Measurements from ENCODE around the gene COL4A2.

Gene COL4A2

DNA sequence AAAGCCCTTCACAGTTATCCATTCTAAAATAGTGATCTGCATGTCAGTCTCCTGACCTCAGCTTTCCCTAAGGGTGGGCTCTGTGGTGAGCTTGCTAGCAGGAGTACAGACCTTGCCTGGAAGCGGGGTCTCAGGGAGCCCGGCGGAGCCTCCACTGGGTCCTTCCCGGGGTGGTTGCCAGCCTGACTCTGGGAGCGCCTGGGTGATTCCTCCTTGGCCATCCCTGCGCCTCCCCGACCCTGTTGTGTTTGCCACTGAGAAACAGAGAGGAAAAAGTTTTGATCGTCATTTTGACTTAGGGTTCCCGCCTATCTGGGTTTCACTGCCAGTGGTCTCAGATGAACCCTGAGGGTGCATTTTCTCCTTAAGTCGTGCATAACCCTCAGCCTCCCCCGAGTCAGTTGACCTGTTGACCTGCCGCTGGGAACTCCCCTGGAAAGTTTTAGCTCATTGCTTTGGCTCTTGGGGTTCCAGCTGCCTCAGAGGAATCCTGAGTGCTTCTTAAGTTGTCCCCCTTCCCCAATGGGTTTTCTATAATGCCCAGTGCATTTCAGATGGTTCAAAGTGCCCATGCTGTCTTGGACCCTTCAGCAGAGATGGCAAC, 136.6 kb downstream of the COL4A2 start:
- H3K4me1 ChIP-seq (ENCODE audit: insufficient read depth, insufficient read length) = no peaks in the 10 kb centered on the region
- H3K27me3 ChIP-seq (ENCODE audit: insufficient read depth, insufficient read length) = no peaks in the 10 kb centered on the region
- no peak overlapping the region for H3K9ac ChIP-seq (ENCODE audit: insufficient read length, low read depth)
- H3K36me3 ChIP-seq (ENCODE audit: insufficient read depth, insufficient read length, low read length) = peaks cover 61% of the 10 kb centered on the region
- no peak for TF ChIP-seq SUZ12 (IDR thresholded peaks at IDR 0.05; ENCODE audit: extremely low read depth, insufficient read depth, insufficient read length)
- no peak for TF ChIP-seq ZNF274 (IDR thresholded peaks at IDR 0.05; ENCODE audit: low read depth, low read length)
- no peak for TF ChIP-seq YY1 (IDR thresholded peaks at IDR 0.05; ENCODE audit: insufficient read depth, insufficient read length)
- no peak for DNase-seq (ENCODE audit: low read depth, low spot score)
- H3K9me3 ChIP-seq (ENCODE audit: insufficient read depth, low read length) = no peaks in the 10 kb centered on the region
- no peak overlapping the region for H3K4me3 ChIP-seq (ENCODE audit: insufficient read length, low read depth)

DNA sequence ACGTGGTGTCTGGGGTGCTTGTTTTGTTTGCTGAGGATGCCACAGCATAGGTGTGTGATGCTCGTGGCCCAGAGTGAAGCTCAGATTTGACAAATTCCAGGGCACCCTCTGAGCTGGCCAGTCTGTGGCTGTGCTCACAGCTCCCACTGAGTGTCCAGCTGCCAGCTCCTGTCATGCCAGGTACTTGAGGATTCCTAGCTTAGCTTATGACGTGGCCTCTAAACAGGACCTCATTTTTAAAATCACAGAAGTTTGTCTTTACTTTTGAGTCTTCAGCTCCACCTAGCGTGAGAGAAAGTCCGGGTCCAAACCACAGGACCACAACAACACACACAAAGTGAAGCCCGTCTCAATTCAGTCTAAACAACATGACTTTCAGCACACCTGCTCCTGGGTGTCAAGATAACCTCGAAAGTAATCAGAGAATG, 137.2 kb downstream of the COL4A2 start:
- no peaks in the 10 kb centered on the region for H3K9me3 ChIP-seq (ENCODE audit: insufficient read depth, low read length)
- DNase-seq (ENCODE audit: low read depth, low spot score) = no peak
- H3K9ac ChIP-seq (ENCODE audit: insufficient read length, low read depth) = no peak overlapping the region
- TF ChIP-seq SUZ12 (IDR thresholded peaks at IDR 0.05; ENCODE audit: extremely low read depth, insufficient read depth, insufficient read length) (no peak), ZNF274 (IDR thresholded peaks at IDR 0.05; ENCODE audit: low read depth, low read length) (no peak), YY1 (IDR thresholded peaks at IDR 0.05; ENCODE audit: insufficient read depth, insufficient read length) (no peak)
- peaks cover 58% of the 10 kb centered on the region for H3K36me3 ChIP-seq (ENCODE audit: insufficient read depth, insufficient read length, low read length)
- no peaks in the 10 kb centered on the region for H3K27me3 ChIP-seq (ENCODE audit: insufficient read depth, insufficient read length)
- no peaks in the 10 kb centered on the region for H3K4me1 ChIP-seq (ENCODE audit: insufficient read depth, insufficient read length)
- no peak overlapping the region for H3K4me3 ChIP-seq (ENCODE audit: insufficient read length, low read depth)

DNA sequence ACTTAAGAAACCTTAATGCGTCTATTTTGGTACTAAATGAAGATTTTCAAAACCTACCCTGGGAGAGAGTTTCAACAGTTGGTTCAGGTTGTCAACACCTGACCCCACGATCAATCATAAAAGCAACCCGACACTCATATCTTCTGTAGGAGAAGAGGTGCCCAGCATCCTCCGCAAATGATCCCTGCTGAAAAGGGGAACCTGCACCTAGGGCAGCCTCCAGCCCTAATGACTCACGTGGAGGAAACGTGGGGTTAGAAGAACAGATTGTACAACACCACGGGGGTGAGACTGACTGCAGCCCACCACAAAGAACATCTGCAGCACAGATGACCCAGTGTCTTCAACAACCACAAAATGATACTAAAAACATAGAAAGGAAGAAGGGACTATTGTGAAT, 138.1 kb downstream of the COL4A2 start:
- Histone ChIP-seq H3K9me3 (ENCODE audit: insufficient read depth, low read length) (no peaks in the 10 kb centered on the region), H3K36me3 (ENCODE audit: insufficient read depth, insufficient read length, low read length) (peaks cover 58% of the 10 kb centered on the region), H3K4me3 (ENCODE audit: insufficient read length, low read depth) (no peak overlapping the region), H3K4me1 (ENCODE audit: insufficient read depth, insufficient read length) (no peaks in the 10 kb centered on the region), H3K9ac (ENCODE audit: insufficient read length, low read depth) (no peak overlapping the region), H3K27me3 (ENCODE audit: insufficient read depth, insufficient read length) (no peaks in the 10 kb centered on the region)
- no peak for DNase-seq (ENCODE audit: low read depth, low spot score)
- TF ChIP-seq YY1 (IDR thresholded peaks at IDR 0.05; ENCODE audit: insufficient read depth, insufficient read length) (no peak), SUZ12 (IDR thresholded peaks at IDR 0.05; ENCODE audit: extremely low read depth, insufficient read depth, insufficient read length) (no peak), ZNF274 (IDR thresholded peaks at IDR 0.05; ENCODE audit: low read depth, low read length) (no peak)

DNA sequence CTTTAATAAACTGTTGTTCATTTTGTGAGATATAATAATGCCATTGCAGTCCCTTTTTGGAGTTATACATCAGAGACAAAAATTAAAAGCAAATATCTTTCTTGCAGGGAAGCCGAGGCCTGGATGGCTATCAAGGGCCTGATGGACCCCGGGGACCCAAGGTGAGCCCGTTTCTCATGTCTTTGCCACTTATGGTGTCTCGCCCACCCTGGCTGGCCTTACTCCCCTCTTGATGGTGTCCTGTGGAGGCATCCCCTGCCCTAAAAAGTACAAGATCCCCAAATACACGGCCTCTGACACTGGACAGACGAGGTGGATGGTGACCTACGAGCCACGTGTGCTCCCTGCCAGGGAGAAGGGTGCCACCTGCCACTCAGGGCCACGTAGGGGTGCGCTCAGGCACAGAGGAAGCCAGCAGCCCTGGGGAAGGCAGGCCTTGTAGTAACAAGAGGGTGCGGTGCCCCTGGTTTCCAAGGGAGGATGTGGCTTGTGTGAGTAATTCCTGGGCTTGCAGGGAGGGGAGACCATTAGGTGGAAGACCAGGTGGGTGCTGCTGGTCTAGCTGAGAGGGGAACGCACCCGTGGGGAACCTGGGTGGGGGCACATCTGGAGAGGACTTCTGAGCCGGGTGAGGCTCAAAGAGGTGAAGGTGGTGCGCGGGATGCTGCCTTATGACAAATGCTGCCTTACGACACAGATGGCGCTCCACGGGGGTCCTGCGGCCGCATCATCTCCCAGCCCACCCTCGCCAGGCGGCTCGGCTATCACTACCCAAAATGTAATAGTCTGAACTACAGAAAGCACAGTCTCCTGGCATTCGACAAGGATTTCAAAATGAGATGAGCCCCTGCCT, 138.9 kb downstream of the COL4A2 start:
- Histone ChIP-seq H3K36me3 (ENCODE audit: insufficient read depth, insufficient read length, low read length) (peaks cover 60% of the 10 kb centered on the region), H3K4me1 (ENCODE audit: insufficient read depth, insufficient read length) (no peaks in the 10 kb centered on the region), H3K9me3 (ENCODE audit: insufficient read depth, low read length) (no peaks in the 10 kb centered on the region), H3K27me3 (ENCODE audit: insufficient read depth, insufficient read length) (no peaks in the 10 kb centered on the region), H3K9ac (ENCODE audit: insufficient read length, low read depth) (no peak overlapping the region), H3K4me3 (ENCODE audit: insufficient read length, low read depth) (no peak overlapping the region)
- no peak for TF ChIP-seq SUZ12 (IDR thresholded peaks at IDR 0.05; ENCODE audit: extremely low read depth, insufficient read depth, insufficient read length)
- no peak for TF ChIP-seq ZNF274 (IDR thresholded peaks at IDR 0.05; ENCODE audit: low read depth, low read length)
- no peak for TF ChIP-seq YY1 (IDR thresholded peaks at IDR 0.05; ENCODE audit: insufficient read depth, insufficient read length)
- no peak for DNase-seq (ENCODE audit: low read depth, low spot score)

DNA sequence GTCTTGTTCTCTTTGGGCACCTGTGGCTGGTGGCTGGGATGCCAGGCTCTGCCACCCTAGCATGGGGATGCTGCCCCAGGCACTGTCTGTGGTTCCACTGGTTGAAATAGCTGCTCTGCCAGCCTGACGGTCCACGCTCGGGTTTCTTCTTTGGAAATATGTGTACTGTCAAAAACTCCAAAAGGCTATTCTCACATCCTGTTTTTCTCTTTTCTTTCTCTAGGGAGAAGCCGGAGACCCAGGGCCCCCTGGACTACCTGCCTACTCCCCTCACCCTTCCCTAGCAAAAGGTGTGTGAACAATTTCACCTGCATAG, 139.4 kb downstream of the COL4A2 start:
- DNase-seq (ENCODE audit: low read depth, low spot score) = no peak
- Histone ChIP-seq H3K4me3 (ENCODE audit: insufficient read length, low read depth) (no peak overlapping the region), H3K4me1 (ENCODE audit: insufficient read depth, insufficient read length) (no peaks in the 10 kb centered on the region), H3K27me3 (ENCODE audit: insufficient read depth, insufficient read length) (no peaks in the 10 kb centered on the region), H3K36me3 (ENCODE audit: insufficient read depth, insufficient read length, low read length) (peaks cover 60% of the 10 kb centered on the region), H3K9me3 (ENCODE audit: insufficient read depth, low read length) (no peaks in the 10 kb centered on the region), H3K9ac (ENCODE audit: insufficient read length, low read depth) (no peak overlapping the region)
- TF ChIP-seq SUZ12 (IDR thresholded peaks at IDR 0.05; ENCODE audit: extremely low read depth, insufficient read depth, insufficient read length) = no peak
- no peak for TF ChIP-seq ZNF274 (IDR thresholded peaks at IDR 0.05; ENCODE audit: low read depth, low read length)
- no peak for TF ChIP-seq YY1 (IDR thresholded peaks at IDR 0.05; ENCODE audit: insufficient read depth, insufficient read length)

DNA sequence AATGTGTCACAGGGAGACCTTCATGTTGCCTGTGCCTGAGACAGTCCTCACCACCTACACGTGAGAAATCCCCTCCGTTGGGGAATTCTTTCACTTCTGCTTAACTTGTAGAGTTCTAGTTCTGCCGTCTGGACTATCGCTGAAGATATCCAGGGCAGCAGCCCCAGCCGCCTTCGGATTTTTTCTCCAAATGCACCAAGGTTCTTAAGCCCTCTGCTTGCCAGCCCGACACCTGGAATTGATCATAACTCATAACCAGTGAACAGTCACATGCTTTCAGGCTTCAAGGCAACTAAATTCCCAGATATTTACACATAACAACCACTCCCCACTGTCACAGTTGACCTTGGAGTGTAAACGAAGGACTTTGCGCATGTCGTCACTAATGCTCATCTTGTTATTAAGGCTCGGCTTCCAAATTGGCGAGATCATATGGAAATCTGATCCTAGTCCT, 140.0 kb downstream of the COL4A2 start:
- Histone ChIP-seq H3K9me3 (ENCODE audit: insufficient read depth, low read length) (no peaks in the 10 kb centered on the region), H3K27me3 (ENCODE audit: insufficient read depth, insufficient read length) (no peaks in the 10 kb centered on the region), H3K4me1 (ENCODE audit: insufficient read depth, insufficient read length) (no peaks in the 10 kb centered on the region), H3K4me3 (ENCODE audit: insufficient read length, low read depth) (no peak overlapping the region), H3K36me3 (ENCODE audit: insufficient read depth, insufficient read length, low read length) (peaks cover 63% of the 10 kb centered on the region), H3K9ac (ENCODE audit: insufficient read length, low read depth) (no peak overlapping the region)
- no peak for TF ChIP-seq SUZ12 (IDR thresholded peaks at IDR 0.05; ENCODE audit: extremely low read depth, insufficient read depth, insufficient read length)
- TF ChIP-seq ZNF274 (IDR thresholded peaks at IDR 0.05; ENCODE audit: low read depth, low read length) = no peak
- TF ChIP-seq YY1 (IDR thresholded peaks at IDR 0.05; ENCODE audit: insufficient read depth, insufficient read length) = no peak
- DNase-seq (ENCODE audit: low read depth, low spot score) = no peak

DNA sequence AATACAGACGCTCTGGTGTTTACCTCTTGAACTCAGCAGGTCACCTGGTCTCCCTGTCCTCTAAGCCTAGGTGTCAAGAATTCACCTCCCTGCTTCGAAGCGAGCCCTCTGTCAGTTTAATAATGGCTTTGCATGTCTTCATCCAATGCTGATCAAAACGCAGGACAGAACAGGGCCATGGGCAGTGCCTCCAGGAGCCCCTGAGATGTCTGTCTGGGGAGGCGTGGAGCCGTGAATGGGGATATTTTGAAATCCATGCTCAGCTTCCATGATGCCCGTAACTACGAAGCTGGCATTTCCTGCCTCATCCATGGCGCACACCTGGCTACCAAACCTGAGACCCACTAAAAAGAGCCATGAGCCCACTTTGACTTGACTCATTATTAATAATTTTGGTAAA, 140.7 kb downstream of the COL4A2 start:
- Histone ChIP-seq H3K36me3 (ENCODE audit: insufficient read depth, insufficient read length, low read length) (peaks cover 64% of the 10 kb centered on the region), H3K27me3 (ENCODE audit: insufficient read depth, insufficient read length) (no peaks in the 10 kb centered on the region), H3K9ac (ENCODE audit: insufficient read length, low read depth) (no peak overlapping the region), H3K9me3 (ENCODE audit: insufficient read depth, low read length) (no peaks in the 10 kb centered on the region), H3K4me1 (ENCODE audit: insufficient read depth, insufficient read length) (no peaks in the 10 kb centered on the region), H3K4me3 (ENCODE audit: insufficient read length, low read depth) (no peak overlapping the region)
- no peak for TF ChIP-seq YY1 (IDR thresholded peaks at IDR 0.05; ENCODE audit: insufficient read depth, insufficient read length)
- no peak for TF ChIP-seq ZNF274 (IDR thresholded peaks at IDR 0.05; ENCODE audit: low read depth, low read length)
- no peak for TF ChIP-seq SUZ12 (IDR thresholded peaks at IDR 0.05; ENCODE audit: extremely low read depth, insufficient read depth, insufficient read length)
- no peak for DNase-seq (ENCODE audit: low read depth, low spot score)
